Bronchus fibroblast of lung (primary cell): ENCODE measurements around the gene WASHC3. TPM values are rescaled to one million over a fixed set of nuclear protein-coding genes. Genes with fewer than 3 reads are reported as not detected.

Experiments used
- total RNA-seq: library from RNA; depleted of rRNA; stranded (reverse); fragments of >200 nt; gene quantifications from 2 replicates; pipeline ENCODE4 v1.2.3, GENCODE V29; 2015

Gene WASHC3
- total RNA-seq: 67.9 and 77.0 TPM in 2 replicates

GRCh38 chr12:102061560-102062418 is at the start of gene WASHC3:
Gene WASHC3 (minus strand): TSS chr12:102061991. CDS start chr12:102061962, 29 bp downstream.

Other genes with a start within 250 kb of the WASHC3 start
- 10.6 and 11.1 TPM in 2 replicates for gene GNPTAB, start 231.0 kb downstream of the WASHC3 start, total RNA-seq
- 11.9 and 14.1 TPM in 2 replicates for gene DRAM1, start 184.4 kb downstream of the WASHC3 start, total RNA-seq
- 56.2 and 59.2 TPM in 2 replicates for gene NUP37, start 58.1 kb upstream of the WASHC3 start, total RNA-seq
- gene PARPBP, start 58.2 kb upstream of the WASHC3 start, total RNA-seq: 11.1 and 19.5 TPM in 2 replicates
- gene PMCH, start 135.8 kb upstream of the WASHC3 start, total RNA-seq: not detected in 2 replicates